Upper lobe of left lung (tissue), 4 donors: ENCODE measurements around the gene RCC2.

Source experiments
- EP300 ChIP-seq, 4 donors: sonication (generic); formaldehyde crosslinking; IDR thresholded peaks; one replicate each; pipeline ENCODE4 v1.5.1; 2017; ENCODE audit warnings: antibody characterized with exemption in 4 of 4, control low read depth in 2 of 4
- TF ChIP-seq, protein P1 (sequence below), 6 experiments: fragments of 450-650 bp in 4 of 6; fragments of 200-600 bp in 2 of 6; sonication (generic) in 2 of 6; IDR thresholded peaks; one replicate each; pipeline ENCODE4 v1.5.1; 2016 to 2019; ENCODE audit warnings: antibody characterized with exemption in 6 of 6

DNA sequence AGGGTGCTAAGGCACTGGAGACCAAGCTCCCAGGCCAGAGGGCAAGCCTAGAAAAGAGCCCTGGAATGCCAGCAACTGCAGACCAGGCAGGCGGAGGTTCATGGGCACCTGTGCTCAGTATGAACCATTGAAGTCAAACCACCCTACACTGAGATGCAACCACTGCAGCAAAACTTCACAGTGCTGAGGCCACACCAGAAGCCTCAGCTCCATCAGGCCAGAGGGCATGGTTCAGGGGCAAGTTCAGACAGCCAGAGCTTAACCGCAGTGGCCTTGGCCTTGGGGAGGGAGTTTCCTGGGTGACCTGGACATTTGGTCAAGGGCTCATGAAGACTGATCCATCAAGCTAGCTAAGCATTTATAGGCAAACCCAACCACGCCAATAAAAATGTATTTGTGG is 7.1 kb downstream of the RCC2 start:
- TF ChIP-seq, protein P1, sequence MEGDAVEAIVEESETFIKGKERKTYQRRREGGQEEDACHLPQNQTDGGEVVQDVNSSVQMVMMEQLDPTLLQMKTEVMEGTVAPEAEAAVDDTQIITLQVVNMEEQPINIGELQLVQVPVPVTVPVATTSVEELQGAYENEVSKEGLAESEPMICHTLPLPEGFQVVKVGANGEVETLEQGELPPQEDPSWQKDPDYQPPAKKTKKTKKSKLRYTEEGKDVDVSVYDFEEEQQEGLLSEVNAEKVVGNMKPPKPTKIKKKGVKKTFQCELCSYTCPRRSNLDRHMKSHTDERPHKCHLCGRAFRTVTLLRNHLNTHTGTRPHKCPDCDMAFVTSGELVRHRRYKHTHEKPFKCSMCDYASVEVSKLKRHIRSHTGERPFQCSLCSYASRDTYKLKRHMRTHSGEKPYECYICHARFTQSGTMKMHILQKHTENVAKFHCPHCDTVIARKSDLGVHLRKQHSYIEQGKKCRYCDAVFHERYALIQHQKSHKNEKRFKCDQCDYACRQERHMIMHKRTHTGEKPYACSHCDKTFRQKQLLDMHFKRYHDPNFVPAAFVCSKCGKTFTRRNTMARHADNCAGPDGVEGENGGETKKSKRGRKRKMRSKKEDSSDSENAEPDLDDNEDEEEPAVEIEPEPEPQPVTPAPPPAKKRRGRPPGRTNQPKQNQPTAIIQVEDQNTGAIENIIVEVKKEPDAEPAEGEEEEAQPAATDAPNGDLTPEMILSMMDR (IDR thresholded peaks at IDR 0.05) = no peak
- no peak for TF ChIP-seq EP300 (IDR thresholded peaks at IDR 0.05)
